ENCODE results near the gene ARHGAP23. TPM values are rescaled to one million over a fixed set of nuclear protein-coding genes. Genes with fewer than 3 reads are reported as not detected.
"Not testable (repeated sequence)": the region's sequence is repeated elsewhere in the genome, so short reads cannot be mapped to it uniquely, and the experiment has no call there.

Gene ARHGAP23
- total and polyA plus RNA-seq, 8 donors, result 4.0 to 55.5 (median 26.4) TPM

DNA sequence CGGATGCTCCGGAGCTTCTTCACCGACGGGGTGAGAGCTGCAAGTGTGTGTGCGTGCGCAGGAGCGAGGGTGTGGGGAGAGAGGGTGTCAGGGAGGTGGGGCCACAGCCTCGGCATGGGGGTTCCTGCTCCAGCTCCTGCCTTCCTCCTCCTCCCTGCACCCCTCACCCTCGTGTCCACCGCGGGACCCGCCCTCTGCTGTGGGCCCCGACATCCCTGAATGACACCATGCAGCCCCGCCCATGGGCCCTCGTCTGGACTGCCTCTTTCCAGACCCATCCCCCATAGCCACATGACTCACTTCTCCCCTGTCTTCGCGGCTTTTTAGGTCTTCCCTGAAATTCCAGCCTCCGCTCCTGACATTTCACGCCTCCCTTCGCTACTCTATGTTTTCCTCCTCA is 41.6 kb downstream of the ARHGAP23 start:
- Histone ChIP-seq H3K4me3 (no peak overlapping the region), H3K4me1 (peaks cover 17 to 81% (median 47%) of the 10 kb centered on the region in 4 donors), H3K27me3 (no peaks in the 10 kb centered on the region), H3K9me3 (no peaks in the 10 kb centered on the region), H3K36me3 (peaks cover 14 to 69% (median 53%) of the 10 kb centered on the region in 4 donors), H3K27ac (peak overlapping the region in 1 of 5 donors; percentile 38)
- intact Hi-C loops (cut with DNase I; ENCODE audit: low total_unique reads), result loop anchor here (10.0 kb wide), 1 partner anchor 45 kb away; the partner anchor contains the start of gene ARHGAP23
- TF ChIP-seq EP300 (IDR thresholded peaks at IDR 0.05), result no peak
- TF ChIP-seq, protein P1, sequence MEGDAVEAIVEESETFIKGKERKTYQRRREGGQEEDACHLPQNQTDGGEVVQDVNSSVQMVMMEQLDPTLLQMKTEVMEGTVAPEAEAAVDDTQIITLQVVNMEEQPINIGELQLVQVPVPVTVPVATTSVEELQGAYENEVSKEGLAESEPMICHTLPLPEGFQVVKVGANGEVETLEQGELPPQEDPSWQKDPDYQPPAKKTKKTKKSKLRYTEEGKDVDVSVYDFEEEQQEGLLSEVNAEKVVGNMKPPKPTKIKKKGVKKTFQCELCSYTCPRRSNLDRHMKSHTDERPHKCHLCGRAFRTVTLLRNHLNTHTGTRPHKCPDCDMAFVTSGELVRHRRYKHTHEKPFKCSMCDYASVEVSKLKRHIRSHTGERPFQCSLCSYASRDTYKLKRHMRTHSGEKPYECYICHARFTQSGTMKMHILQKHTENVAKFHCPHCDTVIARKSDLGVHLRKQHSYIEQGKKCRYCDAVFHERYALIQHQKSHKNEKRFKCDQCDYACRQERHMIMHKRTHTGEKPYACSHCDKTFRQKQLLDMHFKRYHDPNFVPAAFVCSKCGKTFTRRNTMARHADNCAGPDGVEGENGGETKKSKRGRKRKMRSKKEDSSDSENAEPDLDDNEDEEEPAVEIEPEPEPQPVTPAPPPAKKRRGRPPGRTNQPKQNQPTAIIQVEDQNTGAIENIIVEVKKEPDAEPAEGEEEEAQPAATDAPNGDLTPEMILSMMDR (IDR thresholded peaks at IDR 0.05), result no peak
- no peak for TF ChIP-seq POLR2A (IDR thresholded peaks at IDR 0.05)
- no peak for TF ChIP-seq POLR2AphosphoS5 (IDR thresholded peaks at IDR 0.05)
- DNase-seq, result peak in 1 of 2 donors; percentile 42
- 61 to 74% (median 71%) methylated on average over 15 to 20 of the region's 20 CpGs for WGBS, 5 donors

DNA sequence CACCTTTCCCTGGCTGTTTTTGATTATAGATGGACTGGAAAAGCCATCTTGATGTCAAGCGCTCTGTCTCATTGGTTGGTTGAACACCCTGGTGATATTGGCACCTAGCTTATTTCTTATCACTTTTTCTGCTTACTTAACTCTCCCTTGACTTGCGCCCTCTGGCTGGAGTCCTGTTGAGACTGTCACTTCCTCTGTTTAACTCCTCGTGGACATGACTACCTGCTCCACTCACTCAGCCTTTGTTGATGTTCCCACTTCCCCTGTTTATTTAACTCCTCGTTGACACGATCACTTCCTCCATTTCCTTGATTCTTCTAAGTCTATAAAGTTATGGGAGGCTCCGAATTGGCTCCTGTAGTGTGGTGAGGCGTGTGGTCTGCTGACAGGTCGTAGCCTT is 43.0 kb downstream of the ARHGAP23 start:
- Histone ChIP-seq H3K27ac (peak overlapping the region in 2 of 5 donors; percentile 29 to 43), H3K36me3 (peaks cover 14 to 80% (median 56%) of the 10 kb centered on the region in 4 donors), H3K4me1 (peaks cover 6 to 67% (median 35%) of the 10 kb centered on the region in 4 donors)
- not testable (repeated sequence) for H3K9me3 ChIP-seq, H3K4me3 ChIP-seq, H3K27me3 ChIP-seq
- WGBS, 5 donors, result 35 to 47% (median 46%) methylated on average over 8 of the region's 8 CpGs
- TF ChIP-seq POLR2AphosphoS5 (IDR thresholded peaks at IDR 0.05), result peak in 1 of 3 donors; percentile 45
- TF ChIP-seq, protein P1 (IDR thresholded peaks at IDR 0.05), result peak in 4 of 7 experiments; percentile 6 to 61 (median 14)
- peak; percentile 39 to 61 for DNase-seq
- intact Hi-C loops (cut with DNase I; ENCODE audit: low total_unique reads), result loop anchor here (10.0 kb wide), 1 partner anchor 46 kb away; the partner anchor contains the start of gene ARHGAP23

DNA sequence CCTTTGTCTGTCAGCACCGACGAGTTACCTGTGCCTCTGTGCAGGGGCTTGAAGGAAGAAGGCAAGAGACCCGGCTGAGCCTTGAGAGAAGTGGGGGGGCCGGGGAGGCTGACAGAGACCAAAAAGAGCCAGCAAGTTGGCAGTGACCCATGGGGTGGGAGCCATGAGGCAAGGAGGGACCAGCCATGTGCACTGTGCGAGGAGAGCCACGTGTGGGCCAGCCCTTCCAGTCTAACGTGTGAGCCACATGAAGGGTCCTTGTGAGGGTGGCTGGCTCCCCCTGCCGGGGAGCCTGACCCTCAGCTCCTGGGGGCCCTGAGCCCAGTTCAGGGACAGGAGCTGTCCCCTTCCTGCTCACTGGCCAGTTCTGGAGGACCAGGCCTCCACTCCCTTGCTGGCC is 46.4 kb downstream of the ARHGAP23 start:
- DNase-seq, result peak in 1 of 2 donors; percentile 51
- H3K36me3 ChIP-seq, result peaks cover 0 to 77% (median 56%) of the 10 kb centered on the region in 4 donors
- H3K27me3 ChIP-seq, H3K9me3 ChIP-seq, H3K4me3 ChIP-seq: not testable (repeated sequence)
- intact Hi-C loops (cut with DNase I; ENCODE audit: low total_unique reads), result loop anchor here (10.0 kb wide), 1 partner anchor 50 kb away; the partner anchor contains the start of gene ARHGAP23
- 44 to 69% (median 54%) methylated on average over 6 to 8 of the region's 8 CpGs for WGBS, 5 donors
- TF ChIP-seq, protein P1 (IDR thresholded peaks at IDR 0.05), result peak in 1 of 7 experiments; percentile 6
- H3K4me1 ChIP-seq, result peaks cover 0 to 33% (median 14%) of the 10 kb centered on the region in 4 donors
- H3K27ac ChIP-seq, result peak overlapping the region in 2 of 5 donors; percentile 48 to 49

DNA sequence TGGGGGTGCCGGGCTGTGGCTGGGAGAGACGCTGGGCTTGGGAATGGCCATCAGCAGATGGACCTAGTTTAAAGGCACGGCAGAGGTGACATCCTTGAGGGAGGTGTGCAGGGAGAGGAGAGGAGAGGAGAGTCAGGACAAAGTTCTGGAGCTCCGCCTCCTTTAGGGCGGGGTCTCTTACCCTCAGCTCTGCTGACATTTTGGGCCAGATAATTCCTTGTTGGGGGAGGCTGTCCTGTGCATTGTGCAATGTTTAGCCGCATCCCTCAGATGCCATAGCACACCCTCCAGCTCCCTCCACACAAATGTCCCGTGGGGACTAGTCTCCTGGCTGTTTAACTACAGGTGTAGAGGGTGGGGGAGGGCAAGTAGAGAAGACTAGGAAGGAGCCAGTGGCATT is 48.3 kb downstream of the ARHGAP23 start:
- no peak for DNase-seq
- Histone ChIP-seq H3K4me3 (no peak overlapping the region), H3K27ac (no peak overlapping the region), H3K4me1 (peaks cover 0 to 14% (median 4%) of the 10 kb centered on the region in 4 donors), H3K27me3 (no peaks in the 10 kb centered on the region), H3K9me3 (no peaks in the 10 kb centered on the region), H3K36me3 (peaks cover 0 to 72% (median 56%) of the 10 kb centered on the region in 4 donors)
- intact Hi-C loops (cut with DNase I; ENCODE audit: low total_unique reads), result loop anchor here (10.0 kb wide), 1 partner anchor 52 kb away; the partner anchor contains the start of gene ARHGAP23
- TF ChIP-seq, protein P1 (IDR thresholded peaks at IDR 0.05), result no peak
- TF ChIP-seq EP300 (IDR thresholded peaks at IDR 0.05) (no peak), POLR2AphosphoS5 (IDR thresholded peaks at IDR 0.05) (no peak), POLR2A (IDR thresholded peaks at IDR 0.05) (no peak)
- 73 to 81% (median 75%) methylated on average over 7 of the region's 7 CpGs for WGBS, 5 donors

DNA sequence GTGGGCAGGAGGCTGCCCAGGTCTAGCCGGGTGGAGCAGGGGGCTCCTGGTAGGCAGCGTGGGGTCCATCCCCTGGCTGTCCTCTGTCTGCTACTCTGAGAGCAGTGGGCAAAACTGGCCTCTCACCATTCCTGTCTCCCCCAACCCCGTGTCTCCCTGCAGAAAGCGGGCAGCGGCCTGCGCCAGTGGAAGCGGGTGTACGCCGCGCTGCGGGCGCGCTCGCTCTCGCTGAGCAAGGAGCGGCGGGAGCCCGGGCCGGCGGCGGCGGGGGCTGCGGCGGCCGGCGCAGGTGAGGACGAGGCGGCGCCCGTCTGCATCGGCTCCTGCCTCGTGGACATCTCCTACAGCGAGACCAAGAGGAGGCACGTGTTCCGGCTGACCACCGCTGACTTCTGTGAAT is 49.2 kb downstream of the ARHGAP23 start:
- not testable (repeated sequence) for H3K27me3 ChIP-seq, H3K4me1 ChIP-seq, H3K27ac ChIP-seq, H3K9me3 ChIP-seq, H3K4me3 ChIP-seq, DNase-seq
- H3K36me3 ChIP-seq, result peaks cover 0 to 72% (median 56%) of the 10 kb centered on the region in 4 donors
- intact Hi-C loops (cut with DNase I; ENCODE audit: low total_unique reads), result loop anchor here (10.0 kb wide), 1 partner anchor 53 kb away; the partner anchor contains the start of gene ARHGAP23
- WGBS, 5 donors, result 79 to 98% (median 96%) methylated on average over 3 to 36 of the region's 36 CpGs

DNA sequence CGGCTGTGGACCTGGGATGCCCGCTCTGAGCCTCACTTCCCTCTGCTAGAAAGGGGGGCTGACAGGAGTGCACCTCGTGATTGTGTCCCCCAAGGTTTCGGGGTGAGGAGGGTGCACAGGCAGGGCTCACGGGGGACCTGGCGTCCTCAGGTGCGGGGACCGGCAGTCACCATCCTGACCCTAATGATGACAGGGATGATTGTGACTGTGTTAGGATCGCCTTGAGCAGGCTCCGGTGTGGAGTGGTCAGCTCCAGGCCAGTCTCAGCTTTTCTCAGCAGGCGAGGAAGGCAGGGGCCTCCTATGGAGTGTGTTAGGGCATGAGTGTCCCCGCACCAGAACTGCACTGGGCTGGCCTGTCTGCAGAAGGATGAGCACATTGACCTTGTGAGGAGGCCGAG is 49.7 kb downstream of the ARHGAP23 start:
- not testable (repeated sequence) for H3K9me3 ChIP-seq, H3K27me3 ChIP-seq, H3K4me3 ChIP-seq, H3K27ac ChIP-seq, DNase-seq
- peaks cover 0 to 72% (median 57%) of the 10 kb centered on the region in 4 donors for H3K36me3 ChIP-seq
- H3K4me1 ChIP-seq, result peaks cover 0 to 13% (median 9%) of the 10 kb centered on the region in 4 donors
- intact Hi-C loops (cut with DNase I; ENCODE audit: low total_unique reads), result loop anchor here (10.0 kb wide), 1 partner anchor 53 kb away; the partner anchor contains the start of gene ARHGAP23
- WGBS, 5 donors, result 84 to 94% (median 89%) methylated on average over 12 to 13 of the region's 13 CpGs

DNA sequence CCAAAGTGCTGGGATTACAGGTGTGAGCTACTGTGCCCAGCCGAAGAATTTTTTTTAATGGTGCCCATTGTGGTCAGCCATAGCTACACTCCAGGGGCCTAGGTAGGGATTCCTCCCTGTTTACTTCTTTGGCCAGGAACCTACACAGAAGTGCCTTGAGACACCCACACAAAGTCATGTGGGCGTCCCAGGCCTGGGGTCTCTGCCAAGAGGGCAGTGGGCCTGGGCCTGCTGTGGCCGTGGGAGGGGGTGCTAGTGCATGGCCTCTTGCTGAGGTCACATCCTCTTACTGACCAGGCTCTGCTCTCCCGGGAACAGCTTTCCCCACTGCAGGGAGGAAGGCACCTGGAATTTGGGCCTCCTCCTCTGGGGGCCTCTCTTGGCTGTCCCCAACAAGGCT is 50.4 kb downstream of the ARHGAP23 start:
- peaks cover 0 to 19% (median 15%) of the 10 kb centered on the region in 4 donors for H3K4me1 ChIP-seq
- H3K27me3 ChIP-seq, H3K9me3 ChIP-seq, H3K4me3 ChIP-seq, H3K27ac ChIP-seq, DNase-seq: not testable (repeated sequence)
- H3K36me3 ChIP-seq, result peaks cover 0 to 74% (median 56%) of the 10 kb centered on the region in 4 donors
- WGBS, 5 donors, result 84 to 90% (median 88%) methylated on average over 4 of the region's 4 CpGs
- intact Hi-C loops (cut with DNase I; ENCODE audit: low total_unique reads), result loop anchor here (10.0 kb wide), 1 partner anchor 54 kb away; the partner anchor contains the start of gene ARHGAP23

Data from stomach (tissue), 9 donors.